Measurements from ENCODE around the gene IL11. TPM values are rescaled to one million over a fixed set of nuclear protein-coding genes. Genes with fewer than 3 reads are reported as not detected.

The IL11 gene
- total RNA-seq, 2 donors from 2014 or later: 0.78 TPM; not detected in 1

GRCh38 chr19:55385724-55386492 lies 15.6 kb upstream of the IL11 start, which contains the start of gene RPL28:
Gene RPL28, plus strand, starts transcription at chr19:55385932. Its CDS starts 426 bp downstream, at chr19:55386358.
- Mint-ChIP-seq H3K9me3 (no peaks in the 10 kb centered on the region), H3K4me3 (peak within 1 kb of the TSS; percentile 98), H3K27ac (peak within 1 kb of the TSS; percentile 98 to 99), H3K36me3 (peaks cover 11% of the 10 kb centered on the region), H3K4me1 (ENCODE audit: low read depth in 2 of 2) (peaks cover 62 to 64% of the 10 kb centered on the region in 2 donors), H3K27me3 (no peaks in the 10 kb centered on the region)
- peak; percentile 98 for DNase-seq (ENCODE audit: low spot score)
- ATAC-seq: peak; percentile 86 to 93

- peak overlapping the region; percentile 98 to 99 for H3K27ac Mint-ChIP-seq
- DNase-seq (ENCODE audit: low spot score) (peak; percentile 95), ATAC-seq (peak; percentile 88 to 90)
- H3K4me1 Mint-ChIP-seq (ENCODE audit: low read depth in 2 of 2): peaks cover 59 to 62% of the 10 kb centered on the region in 2 donors
- no peaks in the 10 kb centered on the region for H3K27me3 Mint-ChIP-seq
- H3K9me3 Mint-ChIP-seq: no peaks in the 10 kb centered on the region
- peak overlapping the region; percentile 98 for H3K4me3 Mint-ChIP-seq
- H3K36me3 Mint-ChIP-seq: peaks cover 11% of the 10 kb centered on the region
Observed at GRCh38 chr19:55384920-55385723, 14.9 kb upstream of the IL11 start.

- peak within 1 kb of the TSS; percentile 98 to 99 for H3K27ac Mint-ChIP-seq
- H3K4me1 Mint-ChIP-seq (ENCODE audit: low read depth in 2 of 2): peaks cover 53 to 55% of the 10 kb centered on the region in 2 donors
- H3K9me3 Mint-ChIP-seq: no peaks in the 10 kb centered on the region
- peaks cover 11% of the 10 kb centered on the region for H3K36me3 Mint-ChIP-seq
- no peaks in the 10 kb centered on the region for H3K27me3 Mint-ChIP-seq
- H3K4me3 Mint-ChIP-seq: peak within 1 kb of the TSS; percentile 98
- ATAC-seq (peak; percentile 2 to 8), DNase-seq (ENCODE audit: low spot score) (no peak)
Observed at GRCh38 chr19:55384131-55384919, 14.1 kb upstream of the IL11 start, which contains the start of gene TMEM238. Gene TMEM238, minus strand, starts transcription at chr19:55384292. Its CDS starts 33 bp downstream, at chr19:55384259.

- DNase-seq (ENCODE audit: low spot score) (no peak), ATAC-seq (peak; percentile 4 to 24)
- Mint-ChIP-seq H3K4me1 (ENCODE audit: low read depth in 2 of 2) (peaks cover 47 to 51% of the 10 kb centered on the region in 2 donors), H3K27me3 (no peaks in the 10 kb centered on the region), H3K36me3 (peaks cover 11% of the 10 kb centered on the region), H3K27ac (peak overlapping the region; percentile 54 to 80), H3K9me3 (no peaks in the 10 kb centered on the region), H3K4me3 (peak overlapping the region; percentile 68)
Observed at GRCh38 chr19:55383279-55384130, 13.2 kb upstream of the IL11 start.

- Mint-ChIP-seq H3K36me3 (peaks cover 11% of the 10 kb centered on the region), H3K27ac (peak overlapping the region; percentile 54 to 80), H3K4me3 (peak overlapping the region; percentile 68), H3K27me3 (no peaks in the 10 kb centered on the region), H3K9me3 (no peaks in the 10 kb centered on the region), H3K4me1 (ENCODE audit: low read depth in 2 of 2) (peaks cover 42 to 48% of the 10 kb centered on the region in 2 donors)
- ATAC-seq: no peak
- no peak for DNase-seq (ENCODE audit: low spot score)
Observed at GRCh38 chr19:55382522-55383054, 12.3 kb upstream of the IL11 start.

- Mint-ChIP-seq H3K36me3 (peaks cover 11% of the 10 kb centered on the region), H3K4me1 (ENCODE audit: low read depth in 2 of 2) (peaks cover 38 to 43% of the 10 kb centered on the region in 2 donors), H3K9me3 (no peaks in the 10 kb centered on the region), H3K27ac (peak overlapping the region; percentile 54 to 80), H3K27me3 (no peaks in the 10 kb centered on the region), H3K4me3 (peak overlapping the region; percentile 68)
- ATAC-seq: no peak
- no peak for DNase-seq (ENCODE audit: low spot score)
Observed at GRCh38 chr19:55382013-55382412, 11.8 kb upstream of the IL11 start.

GRCh38 chr19:55379174-55379573 lies 8.9 kb upstream of the IL11 start:
- H3K27me3 Mint-ChIP-seq: peaks cover under 1 to 4% of the 10 kb centered on the region in 2 donors
- H3K27ac Mint-ChIP-seq: no peak overlapping the region
- H3K4me3 Mint-ChIP-seq: no peak overlapping the region
- no peaks in the 10 kb centered on the region for H3K9me3 Mint-ChIP-seq
- DNase-seq (ENCODE audit: low spot score): no peak
- H3K4me1 Mint-ChIP-seq (ENCODE audit: low read depth in 2 of 2): peaks cover 17 to 18% of the 10 kb centered on the region in 2 donors
- no peak for ATAC-seq
- no peaks in the 10 kb centered on the region for H3K36me3 Mint-ChIP-seq

- peaks cover 11 to 16% of the 10 kb centered on the region in 2 donors for H3K4me1 Mint-ChIP-seq (ENCODE audit: low read depth in 2 of 2)
- no peak for DNase-seq (ENCODE audit: low spot score)
- H3K9me3 Mint-ChIP-seq: no peaks in the 10 kb centered on the region
- no peak overlapping the region for H3K4me3 Mint-ChIP-seq
- ATAC-seq: no peak
- peaks cover 8% of the 10 kb centered on the region in 2 donors for H3K27me3 Mint-ChIP-seq
- no peak overlapping the region for H3K27ac Mint-ChIP-seq
- H3K36me3 Mint-ChIP-seq: no peaks in the 10 kb centered on the region
Observed at GRCh38 chr19:55377356-55378131, 7.3 kb upstream of the IL11 start.

GRCh38 chr19:55376241-55376933 lies 6.1 kb upstream of the IL11 start, which contains the start of gene TMEM190:
Gene TMEM190, plus strand, starts transcription at chr19:55376826. Its CDS starts 28 bp downstream, at chr19:55376854.
- H3K27ac Mint-ChIP-seq: no peak within 1 kb of the TSS
- H3K9me3 Mint-ChIP-seq: no peaks in the 10 kb centered on the region
- ATAC-seq (no peak), DNase-seq (ENCODE audit: low spot score) (no peak)
- peaks cover 0 to 5% of the 10 kb centered on the region in 2 donors for H3K4me1 Mint-ChIP-seq (ENCODE audit: low read depth in 2 of 2)
- H3K36me3 Mint-ChIP-seq: no peaks in the 10 kb centered on the region
- H3K4me3 Mint-ChIP-seq: no peak within 1 kb of the TSS
- H3K27me3 Mint-ChIP-seq: peaks cover 13 to 17% of the 10 kb centered on the region in 2 donors

GRCh38 chr19:55373993-55374757 lies 3.9 kb upstream of the IL11 start:
- ATAC-seq: no peak
- Mint-ChIP-seq H3K4me3 (no peak overlapping the region), H3K27ac (no peak overlapping the region)

More at GRCh38 chr19:55373993-55374757, 3.9 kb upstream of the IL11 start:
- Mint-ChIP-seq H3K9me3 (no peaks in the 10 kb centered on the region), H3K27me3 (peaks cover 25 to 35% of the 10 kb centered on the region in 2 donors), H3K4me1 (ENCODE audit: low read depth in 2 of 2) (peaks cover 0 to 8% of the 10 kb centered on the region in 2 donors), H3K36me3 (no peaks in the 10 kb centered on the region)
- DNase-seq (ENCODE audit: low spot score): no peak
